ENCODE data around the gene CNTN5.

- TF ChIP-seq MEF2A (IDR thresholded peaks at IDR 0.05; ENCODE audit: insufficient read depth, low read depth, low read length), result no peak
- TF ChIP-seq SMAD1 (IDR thresholded peaks at IDR 0.05; ENCODE audit: low read depth, partially characterized antibody), result no peak
- TF ChIP-seq SPI1 (IDR thresholded peaks at IDR 0.05; ENCODE audit: borderline replicate concordance, insufficient read depth, low read depth, low read length), result no peak
- no peak for TF ChIP-seq IKZF1 (conservative IDR thresholded peaks at IDR 0.05)
- TF ChIP-seq KDM1A (IDR thresholded peaks at IDR 0.05; ENCODE audit: borderline replicate concordance), result no peak
- no peak for TF ChIP-seq POLR2AphosphoS5 (IDR thresholded peaks at IDR 0.05; ENCODE audit: low read length)
- no peak for TF ChIP-seq POLR2A (IDR thresholded peaks at IDR 0.05; ENCODE audit: low read depth, low read length)
- no peak for TF ChIP-seq CTCF (IDR thresholded peaks at IDR 0.05 in 2 of 3, conservative IDR thresholded peaks at IDR 0.05 in 1 of 3; ENCODE audit: control insufficient read depth in 2 of 3, extremely low read depth in 1 of 3, insufficient read depth in 1 of 3, low read depth in 3 of 3, low read length in 3 of 3)
- TF ChIP-seq MEF2B (IDR thresholded peaks at IDR 0.05; ENCODE audit: partially characterized antibody, poor library complexity, severe bottlenecking), result no peak
- no peak for TF ChIP-seq CBFB (IDR thresholded peaks at IDR 0.05; ENCODE audit: low read depth)
Observed at GRCh38 chr11:100383357-100383865, 1362.7 kb downstream of the CNTN5 start.
